Measurements from ENCODE around the gene CAMK2A.

Gene CAMK2A

GRCh38 chr5:150218693-150219035 is 70.9 kb downstream of the CAMK2A start:
- Histone ChIP-seq H3K27me3 (no peaks in the 10 kb centered on the region), H3K4me1 (no peaks in the 10 kb centered on the region), H3K9me3 (no peaks in the 10 kb centered on the region), H3K36me3 (no peaks in the 10 kb centered on the region), H3K4me3 (ENCODE audit: low read depth, low read length) (no peak overlapping the region)
- no peak for DNase-seq
- TF ChIP-seq, protein P1, sequence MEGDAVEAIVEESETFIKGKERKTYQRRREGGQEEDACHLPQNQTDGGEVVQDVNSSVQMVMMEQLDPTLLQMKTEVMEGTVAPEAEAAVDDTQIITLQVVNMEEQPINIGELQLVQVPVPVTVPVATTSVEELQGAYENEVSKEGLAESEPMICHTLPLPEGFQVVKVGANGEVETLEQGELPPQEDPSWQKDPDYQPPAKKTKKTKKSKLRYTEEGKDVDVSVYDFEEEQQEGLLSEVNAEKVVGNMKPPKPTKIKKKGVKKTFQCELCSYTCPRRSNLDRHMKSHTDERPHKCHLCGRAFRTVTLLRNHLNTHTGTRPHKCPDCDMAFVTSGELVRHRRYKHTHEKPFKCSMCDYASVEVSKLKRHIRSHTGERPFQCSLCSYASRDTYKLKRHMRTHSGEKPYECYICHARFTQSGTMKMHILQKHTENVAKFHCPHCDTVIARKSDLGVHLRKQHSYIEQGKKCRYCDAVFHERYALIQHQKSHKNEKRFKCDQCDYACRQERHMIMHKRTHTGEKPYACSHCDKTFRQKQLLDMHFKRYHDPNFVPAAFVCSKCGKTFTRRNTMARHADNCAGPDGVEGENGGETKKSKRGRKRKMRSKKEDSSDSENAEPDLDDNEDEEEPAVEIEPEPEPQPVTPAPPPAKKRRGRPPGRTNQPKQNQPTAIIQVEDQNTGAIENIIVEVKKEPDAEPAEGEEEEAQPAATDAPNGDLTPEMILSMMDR (IDR thresholded peaks at IDR 0.05; ENCODE audit: low read depth, low read length) = no peak

DNA sequence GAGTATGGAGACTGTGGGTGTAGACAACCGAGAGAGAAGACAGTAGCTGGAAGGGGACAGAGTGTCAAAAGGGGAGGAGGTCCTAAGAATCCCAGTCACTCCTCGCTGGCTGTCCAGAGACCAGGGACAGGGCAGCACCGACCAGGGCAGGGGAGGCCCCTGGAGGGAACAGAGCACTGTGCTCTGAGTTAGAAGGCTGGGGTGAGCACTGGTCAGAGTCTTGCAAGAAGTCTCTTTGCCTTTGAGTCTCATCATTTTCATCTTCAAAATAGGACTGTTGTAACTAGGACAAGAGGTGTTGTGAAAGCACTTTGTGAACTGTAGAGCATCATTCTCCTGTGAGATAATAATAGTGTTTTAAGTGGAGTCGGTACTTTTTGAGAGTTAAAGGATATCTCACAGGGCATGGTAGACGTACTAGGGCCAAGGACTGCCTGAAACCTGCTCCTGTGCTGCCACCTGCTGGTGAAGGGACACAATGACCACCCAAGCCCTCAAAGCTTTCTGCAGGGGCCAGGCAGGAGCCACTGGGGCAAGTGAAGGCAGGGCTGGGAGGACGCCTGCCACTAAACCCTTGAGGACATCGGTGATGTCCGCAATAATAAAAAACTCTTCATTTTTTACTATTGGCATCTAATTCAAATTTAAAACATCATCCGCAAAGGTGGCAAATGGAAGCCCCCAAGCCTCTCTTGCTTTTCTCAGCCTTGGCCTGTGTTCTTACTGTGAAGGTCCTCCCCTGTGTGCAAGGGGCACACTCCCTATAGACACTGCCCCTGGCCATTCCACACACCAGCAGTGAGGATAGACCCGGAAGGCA is 71.5 kb downstream of the CAMK2A start:
- H3K36me3 ChIP-seq = no peaks in the 10 kb centered on the region
- H3K27me3 ChIP-seq = no peaks in the 10 kb centered on the region
- no peaks in the 10 kb centered on the region for H3K4me1 ChIP-seq
- H3K9me3 ChIP-seq = no peaks in the 10 kb centered on the region
- no peak overlapping the region for H3K4me3 ChIP-seq (ENCODE audit: low read depth, low read length)
- DNase-seq = peak; percentile 80
- TF ChIP-seq, protein P1 (IDR thresholded peaks at IDR 0.05; ENCODE audit: low read depth, low read length) = peak; percentile 91

GRCh38 chr5:150217038-150217437 is 72.5 kb downstream of the CAMK2A start:
- no peak for DNase-seq
- TF ChIP-seq, protein P1 (IDR thresholded peaks at IDR 0.05; ENCODE audit: low read depth, low read length) = no peak

GRCh38 chr5:150215979-150216944 is 73.3 kb downstream of the CAMK2A start:
- H3K9me3 ChIP-seq = no peaks in the 10 kb centered on the region
- no peak for DNase-seq
- no peaks in the 10 kb centered on the region for H3K36me3 ChIP-seq
- TF ChIP-seq, protein P1 (IDR thresholded peaks at IDR 0.05; ENCODE audit: low read depth, low read length) = no peak
- H3K4me3 ChIP-seq (ENCODE audit: low read depth, low read length) = no peak overlapping the region
- H3K27me3 ChIP-seq = no peaks in the 10 kb centered on the region
- H3K4me1 ChIP-seq = no peaks in the 10 kb centered on the region

More at GRCh38 chr5:150217038-150217437, 72.5 kb downstream of the CAMK2A start:
- H3K27me3 ChIP-seq = no peaks in the 10 kb centered on the region
- H3K4me3 ChIP-seq (ENCODE audit: low read depth, low read length) = no peak overlapping the region
- no peaks in the 10 kb centered on the region for H3K4me1 ChIP-seq
- no peaks in the 10 kb centered on the region for H3K9me3 ChIP-seq
- no peaks in the 10 kb centered on the region for H3K36me3 ChIP-seq

- H3K36me3 ChIP-seq = no peaks in the 10 kb centered on the region
- no peak overlapping the region for H3K4me3 ChIP-seq (ENCODE audit: low read depth, low read length)
- H3K4me1 ChIP-seq = no peaks in the 10 kb centered on the region
- no peaks in the 10 kb centered on the region for H3K9me3 ChIP-seq
- no peaks in the 10 kb centered on the region for H3K27me3 ChIP-seq
- TF ChIP-seq, protein P1 (IDR thresholded peaks at IDR 0.05; ENCODE audit: low read depth, low read length) = no peak
- no peak for DNase-seq
These were observed 75.3 kb downstream of the CAMK2A start for GRCh38 chr5:150214289-150214688.
